Type B pancreatic cell (in vitro differentiated cells): ENCODE data around the gene NPL. TPM values are rescaled to one million over a fixed set of nuclear protein-coding genes. Genes with fewer than 3 reads are reported as not detected.

ENCODE experiments used
- DNase-seq: peaks from one replicate; pipeline ENCODE4 v3.0.0; 2021; ENCODE audit warnings: mixed read lengths; ENCODE audit not compliant: unreplicated experiment; ENCODE audit errors: extremely low spot score
- H3K27ac Mint-ChIP-seq: 2 replicates; pipeline ENCODE4 v1.8.0; 2021; ENCODE audit warnings: mild to moderate bottlenecking, mixed read lengths
- H3K27me3 Mint-ChIP-seq: 2 replicates; pipeline ENCODE4 v1.8.0; 2021; ENCODE audit warnings: mixed read lengths
- H3K36me3 Mint-ChIP-seq: 2 replicates; pipeline ENCODE4 v1.8.0; 2021; ENCODE audit warnings: mixed read lengths
- H3K4me1 Mint-ChIP-seq: one replicate; pipeline ENCODE4 v1.8.0; 2021; ENCODE audit warnings: mixed read lengths; ENCODE audit not compliant: unreplicated experiment
- H3K4me3 Mint-ChIP-seq: 2 replicates; pipeline ENCODE4 v1.8.0; 2021; ENCODE audit warnings: mild to moderate bottlenecking, mixed read lengths
- H3K9me3 Mint-ChIP-seq: 2 replicates; pipeline ENCODE4 v1.8.0; 2021; ENCODE audit warnings: mixed read lengths
- CTCF ChIP-seq: fragments of 200-600 bp; sonication (generic); conservative IDR thresholded peaks from 2 replicates; pipeline ENCODE4 v1.5.0; 2021; ENCODE audit warnings: antibody characterized with exemption, mild to moderate bottlenecking
- total RNA-seq: library from RNA; stranded (reverse); gene quantifications from 2 replicates; pipeline ENCODE4 v1.2.1, GENCODE V29; 2021; ENCODE audit warnings: low replicate concordance

NPL gene
- total RNA-seq, 1 donor from 2014 or later: 4.6 TPM

GRCh38 chr1:182872881-182873280 is 83.3 kb downstream of the NPL start:
- DNase-seq: no peak
- Mint-ChIP-seq H3K4me1 (no peaks in the 10 kb centered on the region), H3K9me3 (no peaks in the 10 kb centered on the region), H3K4me3 (no peak overlapping the region), H3K36me3 (peaks cover 69% of the 10 kb centered on the region), H3K27ac (no peak overlapping the region), H3K27me3 (no peaks in the 10 kb centered on the region)
- TF ChIP-seq CTCF: no peak

GRCh38 chr1:182875889-182876288 is 86.3 kb downstream of the NPL start:
- Mint-ChIP-seq H3K9me3 (no peaks in the 10 kb centered on the region), H3K36me3 (peaks cover 72% of the 10 kb centered on the region), H3K27ac (no peak overlapping the region), H3K27me3 (no peaks in the 10 kb centered on the region), H3K4me1 (no peaks in the 10 kb centered on the region), H3K4me3 (no peak overlapping the region)
- no peak for TF ChIP-seq CTCF
- DNase-seq: no peak

GRCh38 chr1:182877331-182877730 is 87.8 kb downstream of the NPL start:
- Mint-ChIP-seq H3K4me1 (no peaks in the 10 kb centered on the region), H3K27ac (no peak overlapping the region), H3K4me3 (no peak overlapping the region), H3K27me3 (no peaks in the 10 kb centered on the region), H3K9me3 (no peaks in the 10 kb centered on the region), H3K36me3 (peaks cover 76% of the 10 kb centered on the region)
- no peak for DNase-seq
- no peak for TF ChIP-seq CTCF

GRCh38 chr1:182877842-182878241 is 88.3 kb downstream of the NPL start:
- no peaks in the 10 kb centered on the region for H3K9me3 Mint-ChIP-seq
- TF ChIP-seq CTCF: no peak
- H3K27ac Mint-ChIP-seq: no peak overlapping the region
- no peaks in the 10 kb centered on the region for H3K4me1 Mint-ChIP-seq
- no peaks in the 10 kb centered on the region for H3K27me3 Mint-ChIP-seq
- no peak overlapping the region for H3K4me3 Mint-ChIP-seq
- peaks cover 76% of the 10 kb centered on the region for H3K36me3 Mint-ChIP-seq
- no peak for DNase-seq

Other genes with a start within 250 kb of the NPL start
- gene RNASEL, start 200.5 kb upstream of the NPL start, total RNA-seq: 4.2 and 5.0 TPM in 2 replicates
- 9.7 and 14.6 TPM in 2 replicates for gene RGS16, start 185.4 kb upstream of the NPL start, total RNA-seq
- gene RGS8, start 105.2 kb upstream of the NPL start, total RNA-seq: 0.33 and 1.1 TPM in 2 replicates
- gene DHX9, start 49.6 kb downstream of the NPL start, total RNA-seq: 186 and 261 TPM in 2 replicates
- not detected in 2 replicates for gene SHCBP1L, start 163.4 kb downstream of the NPL start, total RNA-seq
- 164 and 178 TPM in 2 replicates for gene LAMC1, start 233.6 kb downstream of the NPL start, total RNA-seq